Neutrophil (primary cell): ENCODE measurements around the gene MAP2.

ENCODE experiments used
- H3K27ac ChIP-seq: fragments of 200-600 bp; sonication (generic); 2 replicates; pipeline ENCODE4 v1.5.1; 2016; ENCODE audit warnings: mild to moderate bottlenecking, moderate library complexity
- H3K27me3 ChIP-seq: fragments of 200-600 bp; sonication (generic); 2 replicates; pipeline ENCODE4 v1.6.0; 2016; ENCODE audit warnings: mild to moderate bottlenecking
- H3K36me3 ChIP-seq: fragments of 200-600 bp; sonication (generic); 2 replicates; pipeline ENCODE4 v1.5.1; 2017
- H3K4me1 ChIP-seq, 2 experiments: fragments of 200-600 bp in 1 of 2; sonication (generic) in 1 of 2; 1 replicate in 1 of 2; 2 replicates in 1 of 2; pipeline versions ENCODE4 v1.5.1 to v1.6.1; 2013 to 2016; ENCODE audit warnings: low read depth in 1 of 2, low read length in 1 of 2, mild to moderate bottlenecking in 1 of 2, moderate library complexity in 1 of 2; ENCODE audit not compliant: control insufficient read depth in 1 of 2, insufficient read depth in 1 of 2
- H3K4me3 ChIP-seq, 2 experiments: fragments of 200-600 bp in 1 of 2; sonication (generic) in 1 of 2; 1 replicate in 1 of 2; 2 replicates in 1 of 2; pipeline ENCODE4 v1.5.1; 2013 to 2016; ENCODE audit warnings: low read depth in 1 of 2, low read length in 1 of 2, mild to moderate bottlenecking in 1 of 2, moderate library complexity in 1 of 2
- H3K9me3 ChIP-seq: fragments of 200-600 bp; sonication (generic); 2 replicates; pipeline ENCODE4 v1.5.1; 2016
- TF ChIP-seq, protein P1 (sequence below): fragments of 200-600 bp; sonication (generic); IDR thresholded peaks from 2 replicates; pipeline ENCODE4 v1.5.1; 2016; ENCODE audit warnings: antibody characterized with exemption

Gene MAP2

DNA sequence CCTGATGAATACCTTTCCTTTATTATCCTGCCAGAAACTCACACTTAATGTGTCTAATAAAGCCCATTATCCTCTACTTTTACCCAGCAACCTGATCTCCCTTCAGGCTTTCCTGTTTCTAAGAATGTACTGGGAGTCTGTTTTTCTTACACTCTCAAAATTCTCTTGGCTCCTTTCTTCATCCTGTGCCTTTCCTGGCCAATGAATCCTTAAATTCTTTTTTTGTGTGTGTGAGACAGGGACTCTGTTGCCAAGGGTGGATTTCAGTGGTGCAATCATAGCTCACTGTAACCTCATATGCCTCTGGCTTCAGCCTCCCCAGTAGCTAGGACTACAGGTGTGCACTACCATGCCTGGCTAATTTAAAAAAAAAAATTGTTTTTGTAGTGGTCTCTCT is 72.7 kb downstream of the MAP2 start:
- Histone ChIP-seq H3K4me3 (no peak overlapping the region), H3K9me3 (no peaks in the 10 kb centered on the region), H3K4me1 (no peaks in the 10 kb centered on the region), H3K27ac (no peak overlapping the region), H3K36me3 (no peaks in the 10 kb centered on the region), H3K27me3 (no peaks in the 10 kb centered on the region)
- TF ChIP-seq, protein P1, sequence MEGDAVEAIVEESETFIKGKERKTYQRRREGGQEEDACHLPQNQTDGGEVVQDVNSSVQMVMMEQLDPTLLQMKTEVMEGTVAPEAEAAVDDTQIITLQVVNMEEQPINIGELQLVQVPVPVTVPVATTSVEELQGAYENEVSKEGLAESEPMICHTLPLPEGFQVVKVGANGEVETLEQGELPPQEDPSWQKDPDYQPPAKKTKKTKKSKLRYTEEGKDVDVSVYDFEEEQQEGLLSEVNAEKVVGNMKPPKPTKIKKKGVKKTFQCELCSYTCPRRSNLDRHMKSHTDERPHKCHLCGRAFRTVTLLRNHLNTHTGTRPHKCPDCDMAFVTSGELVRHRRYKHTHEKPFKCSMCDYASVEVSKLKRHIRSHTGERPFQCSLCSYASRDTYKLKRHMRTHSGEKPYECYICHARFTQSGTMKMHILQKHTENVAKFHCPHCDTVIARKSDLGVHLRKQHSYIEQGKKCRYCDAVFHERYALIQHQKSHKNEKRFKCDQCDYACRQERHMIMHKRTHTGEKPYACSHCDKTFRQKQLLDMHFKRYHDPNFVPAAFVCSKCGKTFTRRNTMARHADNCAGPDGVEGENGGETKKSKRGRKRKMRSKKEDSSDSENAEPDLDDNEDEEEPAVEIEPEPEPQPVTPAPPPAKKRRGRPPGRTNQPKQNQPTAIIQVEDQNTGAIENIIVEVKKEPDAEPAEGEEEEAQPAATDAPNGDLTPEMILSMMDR = no peak

DNA sequence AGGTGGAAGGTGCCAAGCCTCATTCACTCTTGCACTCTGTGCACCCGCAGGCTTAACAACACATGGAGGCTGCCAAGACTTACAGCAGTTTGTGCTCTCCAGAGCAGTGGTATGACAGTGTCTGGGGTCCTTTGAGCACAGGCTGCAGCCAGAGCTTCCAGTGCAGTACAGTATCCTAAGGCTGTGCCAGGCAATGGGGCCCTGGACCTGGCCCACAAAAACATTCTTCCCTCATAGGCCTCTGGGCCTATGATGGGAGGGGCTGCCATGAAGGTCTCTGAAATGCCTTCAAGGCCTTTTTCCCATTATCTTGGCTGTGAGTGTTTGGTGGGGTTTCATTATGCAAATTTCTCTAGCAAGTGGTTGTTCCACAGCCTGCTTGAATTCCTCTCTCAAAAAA is 74.8 kb downstream of the MAP2 start:
- no peak overlapping the region for H3K4me3 ChIP-seq
- TF ChIP-seq, protein P1 = no peak
- H3K4me1 ChIP-seq = no peaks in the 10 kb centered on the region
- no peaks in the 10 kb centered on the region for H3K36me3 ChIP-seq
- no peaks in the 10 kb centered on the region for H3K9me3 ChIP-seq
- H3K27ac ChIP-seq = no peak overlapping the region
- H3K27me3 ChIP-seq = no peaks in the 10 kb centered on the region

DNA sequence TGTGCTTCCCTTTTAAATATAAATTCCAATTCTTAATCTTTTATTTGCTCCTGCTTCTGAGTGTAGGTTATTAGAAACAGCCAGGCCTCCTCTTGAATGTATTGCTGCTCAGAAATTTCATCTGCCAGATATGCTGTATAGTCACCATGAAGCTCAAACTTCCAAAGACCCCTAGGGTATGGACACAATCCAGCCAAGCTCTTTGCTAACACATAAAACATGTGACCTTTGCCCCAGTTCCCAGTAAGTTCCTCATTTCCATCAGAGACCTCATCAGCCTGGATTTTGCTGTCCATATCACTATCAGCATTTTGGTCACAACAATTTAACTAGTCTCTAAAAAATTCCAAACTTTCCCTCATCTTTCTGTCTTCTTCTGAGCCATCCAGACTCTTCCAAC is 75.2 kb downstream of the MAP2 start:
- Histone ChIP-seq H3K27me3 (no peaks in the 10 kb centered on the region), H3K4me3 (no peak overlapping the region), H3K4me1 (no peaks in the 10 kb centered on the region), H3K9me3 (no peaks in the 10 kb centered on the region), H3K36me3 (no peaks in the 10 kb centered on the region), H3K27ac (no peak overlapping the region)
- TF ChIP-seq, protein P1 = no peak

DNA sequence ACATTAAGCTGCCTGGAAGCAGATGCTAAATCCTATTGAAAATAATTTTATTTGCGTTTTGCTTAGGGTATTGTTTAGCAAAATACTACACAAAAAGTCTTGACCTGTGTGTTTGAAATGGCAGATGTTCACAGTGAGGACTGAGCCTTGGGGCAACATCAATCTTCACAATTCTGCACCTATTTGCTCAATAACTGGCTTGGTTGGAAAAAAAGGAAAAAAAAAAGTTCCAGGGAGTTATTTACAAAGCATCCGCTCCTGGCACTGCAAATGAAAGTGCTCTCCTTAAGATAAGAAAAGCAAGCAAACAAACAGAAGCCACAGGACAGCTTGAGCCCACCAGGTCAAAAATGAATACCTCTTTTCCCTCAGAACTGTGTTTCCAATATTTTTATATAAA is 77.7 kb downstream of the MAP2 start:
- no peaks in the 10 kb centered on the region for H3K9me3 ChIP-seq
- TF ChIP-seq, protein P1 = no peak
- no peak overlapping the region for H3K27ac ChIP-seq
- H3K4me3 ChIP-seq = no peak overlapping the region
- no peaks in the 10 kb centered on the region for H3K27me3 ChIP-seq
- no peaks in the 10 kb centered on the region for H3K36me3 ChIP-seq
- H3K4me1 ChIP-seq = no peaks in the 10 kb centered on the region

DNA sequence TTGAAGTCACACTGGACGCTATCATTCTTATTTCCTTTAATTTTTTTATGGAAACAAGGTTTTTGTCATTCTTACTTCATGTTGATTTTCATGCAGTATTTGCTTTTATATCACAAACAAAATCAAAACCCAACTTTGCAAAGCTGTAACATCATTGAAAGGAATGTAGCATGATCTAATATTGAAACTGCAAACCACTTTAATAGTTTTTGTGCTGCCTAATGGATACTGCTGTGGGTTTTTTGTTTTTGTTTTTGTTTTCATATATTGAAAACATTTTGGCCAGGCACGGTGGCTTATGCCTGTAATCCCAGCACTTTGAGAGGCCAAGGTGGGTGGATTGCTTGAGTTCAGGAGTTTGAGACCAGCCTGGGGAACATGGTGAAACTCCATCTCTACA is 81.6 kb downstream of the MAP2 start:
- no peak overlapping the region for H3K27ac ChIP-seq
- H3K36me3 ChIP-seq = no peaks in the 10 kb centered on the region
- TF ChIP-seq, protein P1 = no peak
- H3K4me3 ChIP-seq = no peak overlapping the region
- no peaks in the 10 kb centered on the region for H3K27me3 ChIP-seq
- no peaks in the 10 kb centered on the region for H3K4me1 ChIP-seq
- no peaks in the 10 kb centered on the region for H3K9me3 ChIP-seq

DNA sequence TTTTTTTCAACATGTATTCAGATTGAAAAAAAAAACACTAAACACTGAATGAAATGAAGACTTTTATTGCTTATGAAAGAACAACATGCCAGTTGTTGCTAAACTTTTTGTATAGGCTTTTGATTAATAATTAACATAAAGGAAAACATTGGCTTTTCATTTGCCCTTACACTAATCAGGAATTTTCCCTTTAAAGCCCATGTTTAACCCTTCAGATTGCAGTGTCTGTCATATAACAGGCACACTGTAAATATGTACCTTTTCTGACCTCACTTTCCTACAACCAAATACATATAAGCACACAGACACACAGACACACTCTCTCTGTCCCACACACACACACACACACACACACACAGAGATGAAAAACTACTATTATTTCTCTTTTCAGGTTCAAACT is 84.4 kb downstream of the MAP2 start:
- H3K4me1 ChIP-seq = no peaks in the 10 kb centered on the region
- no peaks in the 10 kb centered on the region for H3K9me3 ChIP-seq
- TF ChIP-seq, protein P1 = no peak
- no peaks in the 10 kb centered on the region for H3K27me3 ChIP-seq
- H3K27ac ChIP-seq = no peak overlapping the region
- H3K4me3 ChIP-seq = no peak overlapping the region
- H3K36me3 ChIP-seq = no peaks in the 10 kb centered on the region
